Trophoblast cell (in vitro differentiated cells and primary cell): ENCODE data around the gene CCDC150.

Experiments
- DNase-seq, 2 donors: peaks; one replicate each; pipeline ENCODE4 v3.0.0-alpha.2; 2016
- H2AFZ ChIP-seq: 2 replicates; pipeline ENCODE4 v1.6.1; 2013; ENCODE audit warnings: low read length, moderate library complexity, mild to moderate bottlenecking; ENCODE audit not compliant: insufficient read depth, poor library complexity
- H2AK5ac ChIP-seq: 2 replicates; pipeline ENCODE4 v1.6.1; 2013; ENCODE audit warnings: mild to moderate bottlenecking, low read length
- H2BK120ac ChIP-seq: 2 replicates; pipeline ENCODE4 v1.6.1; 2013; ENCODE audit warnings: low read length, mild to moderate bottlenecking, moderate library complexity; ENCODE audit not compliant: insufficient read depth, poor library complexity
- H2BK12ac ChIP-seq: 2 replicates; pipeline ENCODE4 v1.6.1; 2013; ENCODE audit warnings: mild to moderate bottlenecking, low read length, moderate library complexity
- H2BK5ac ChIP-seq: 2 replicates; pipeline ENCODE4 v1.6.1; 2013; ENCODE audit warnings: low read length, low read depth, moderate library complexity, mild to moderate bottlenecking; ENCODE audit not compliant: poor library complexity
- H3K14ac ChIP-seq: 2 replicates; pipeline ENCODE4 v1.6.1; 2013; ENCODE audit warnings: mild to moderate bottlenecking, low read length
- H3K18ac ChIP-seq: 2 replicates; pipeline ENCODE4 v1.6.1; 2013; ENCODE audit warnings: mild to moderate bottlenecking, low read length
- H3K23ac ChIP-seq: 2 replicates; pipeline ENCODE4 v1.6.1; 2013; ENCODE audit warnings: low read length
- H3K27ac ChIP-seq: 2 replicates; pipeline ENCODE4 v1.5.1; 2013; ENCODE audit warnings: low read depth, mild to moderate bottlenecking, inconsistent platforms, low read length, moderate library complexity
- H3K27me3 ChIP-seq: 2 replicates; pipeline ENCODE4 v1.6.1; 2013; ENCODE audit warnings: inconsistent platforms, mild to moderate bottlenecking, low read length, moderate library complexity; ENCODE audit not compliant: insufficient read depth
- H3K36me3 ChIP-seq, 2 experiments: 1 replicate in 1 of 2; 2 replicates in 1 of 2; pipeline ENCODE4 v1.6.1; 2013; ENCODE audit warnings: low read length in 2 of 2, mild to moderate bottlenecking in 2 of 2, moderate library complexity in 1 of 2; ENCODE audit not compliant: insufficient read depth in 2 of 2, control insufficient read depth in 1 of 2
- H3K4ac ChIP-seq: 2 replicates; pipeline ENCODE4 v1.6.1; 2013; ENCODE audit warnings: low read depth, mild to moderate bottlenecking, low read length, moderate library complexity
- H3K4me1 ChIP-seq, 2 experiments: 1 replicate in 1 of 2; 2 replicates in 1 of 2; pipeline ENCODE4 v1.6.1; 2013; ENCODE audit warnings: low read length in 2 of 2, mild to moderate bottlenecking in 2 of 2, moderate library complexity in 1 of 2; ENCODE audit not compliant: insufficient read depth in 2 of 2, control insufficient read depth in 1 of 2
- H3K4me2 ChIP-seq: 2 replicates; pipeline ENCODE4 v1.6.1; 2013; ENCODE audit warnings: inconsistent platforms, mild to moderate bottlenecking, low read length, moderate library complexity
- H3K4me3 ChIP-seq: 2 replicates; pipeline ENCODE4 v1.5.1; 2013; ENCODE audit warnings: mild to moderate bottlenecking, low read depth, low read length, inconsistent platforms
- H3K79me1 ChIP-seq: one replicate; pipeline ENCODE4 v1.6.1; 2013; ENCODE audit warnings: low read length
- H3K79me2 ChIP-seq: 2 replicates; pipeline ENCODE4 v1.6.1; 2013; ENCODE audit warnings: low read length, mild to moderate bottlenecking; ENCODE audit not compliant: control insufficient read depth, insufficient read depth, poor library complexity
- H3K9ac ChIP-seq: 2 replicates; pipeline ENCODE4 v1.6.1; 2013; ENCODE audit warnings: mild to moderate bottlenecking, low read length
- H3K9me3 ChIP-seq: 2 replicates; pipeline ENCODE4 v1.6.1; 2013; ENCODE audit warnings: low read depth, mild to moderate bottlenecking, control low read depth, inconsistent platforms, low read length; ENCODE audit not compliant: insufficient read depth
- H4K12ac ChIP-seq: 2 replicates; pipeline ENCODE4 v1.6.1; 2013; ENCODE audit warnings: low read depth, mild to moderate bottlenecking, low read length, moderate library complexity
- H4K8ac ChIP-seq: 2 replicates; pipeline ENCODE4 v1.6.1; 2013; ENCODE audit warnings: low read depth, mild to moderate bottlenecking, low read length, moderate library complexity
- H4K91ac ChIP-seq: one replicate; pipeline ENCODE4 v1.6.1; 2013; ENCODE audit warnings: low read depth, mild to moderate bottlenecking, low read length, moderate library complexity
- WGBS: extraction: QIAGEN DNeasy Blood & Tissue Kit; methylation state at CpG from one replicate; pipeline ENCODE4 v1.1.7; 2013; ENCODE audit warnings: missing lambda C conversion rate; ENCODE audit not compliant: insufficient read length, insufficient coverage; ENCODE audit errors: extremely low coverage; 5-methylcytosine and 5-hydroxymethylcytosine counted together

Gene CCDC150

GRCh38 chr2:196630531-196630930, 9.0 kb upstream of the CCDC150 start:
- no CpG with 5 or more reads among the region's 2 CpGs for WGBS
- DNase-seq, result no peak
- Histone ChIP-seq H2BK12ac (no peak overlapping the region), H4K91ac (no peak overlapping the region), H3K36me3 (no peaks in the 10 kb centered on the region), H3K4ac (no peak overlapping the region), H3K23ac (no peak overlapping the region), H3K79me1 (no peaks in the 10 kb centered on the region), H3K14ac (no peak overlapping the region), H3K18ac (no peak overlapping the region), H2AFZ (no peak overlapping the region), H3K27me3 (no peaks in the 10 kb centered on the region), H2BK5ac (no peak overlapping the region), H4K8ac (no peak overlapping the region), H3K79me2 (no peaks in the 10 kb centered on the region), H3K9me3 (no peaks in the 10 kb centered on the region), H3K27ac (no peak overlapping the region), H3K4me2 (no peak overlapping the region), H3K4me1 (no peaks in the 10 kb centered on the region), H4K12ac (no peak overlapping the region), H2BK120ac (no peak overlapping the region), H3K9ac (no peak overlapping the region), H3K4me3 (no peak overlapping the region), H2AK5ac (no peak overlapping the region)

DNA sequence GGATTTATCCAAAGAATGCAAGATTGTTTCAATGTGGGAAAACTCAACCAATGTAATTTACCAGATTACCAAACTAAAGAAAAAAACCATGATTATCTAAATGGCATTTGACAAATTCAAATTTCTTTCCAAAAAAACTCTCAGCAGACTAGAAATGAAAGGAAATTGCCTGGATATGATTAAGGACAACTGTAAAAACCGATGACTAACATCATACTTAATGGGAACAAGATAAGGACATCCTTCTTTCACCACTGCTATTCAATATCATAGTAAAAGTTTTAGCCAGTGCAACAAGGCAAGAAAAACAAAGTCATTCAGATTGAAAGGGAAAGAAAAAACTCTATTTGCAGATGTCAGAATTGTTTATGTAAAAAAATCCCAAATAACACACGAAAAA, 4.4 kb upstream of the CCDC150 start:
- Histone ChIP-seq H4K91ac (no peak overlapping the region), H3K27ac (no peak overlapping the region), H2BK12ac (no peak overlapping the region), H3K4me2 (no peak overlapping the region), H3K23ac (no peak overlapping the region), H2AK5ac (no peak overlapping the region), H2BK120ac (no peak overlapping the region), H3K27me3 (no peaks in the 10 kb centered on the region), H3K18ac (no peak overlapping the region), H3K4me1 (no peaks in the 10 kb centered on the region), H3K4ac (no peak overlapping the region), H3K79me1 (peaks cover 3% of the 10 kb centered on the region), H2BK5ac (no peak overlapping the region), H2AFZ (no peak overlapping the region), H3K9ac (no peak overlapping the region), H3K79me2 (peaks cover 2% of the 10 kb centered on the region), H3K9me3 (no peaks in the 10 kb centered on the region), H3K36me3 (no peaks in the 10 kb centered on the region), H4K12ac (no peak overlapping the region), H3K14ac (no peak overlapping the region), H3K4me3 (no peak overlapping the region), H4K8ac (no peak overlapping the region)
- WGBS, result no CpG with 5 or more reads among the region's 2 CpGs
- DNase-seq, result no peak

DNA sequence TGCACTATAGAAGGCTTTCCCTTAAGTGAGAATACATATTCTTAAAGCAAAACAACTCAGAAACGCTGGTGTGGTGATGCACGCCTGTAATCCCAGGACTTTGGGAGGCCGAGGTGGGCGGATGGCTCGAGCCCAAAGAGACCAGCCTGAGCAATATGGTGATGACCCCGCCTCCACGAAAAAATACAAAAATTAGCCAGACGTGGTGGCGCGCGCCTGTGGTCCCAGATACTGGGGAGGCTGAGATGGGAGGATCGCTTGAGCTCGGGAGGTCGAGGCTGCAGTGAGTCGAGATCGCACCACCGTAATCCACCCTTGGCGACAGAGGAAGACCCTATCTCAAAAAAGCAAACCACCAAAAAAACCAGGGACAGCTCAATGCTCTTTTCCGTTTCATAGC, 750 bp upstream of the CCDC150 start:
- no peak overlapping the region for H3K27ac ChIP-seq
- no peak overlapping the region for H3K23ac ChIP-seq
- H4K8ac ChIP-seq, result peak overlapping the region; percentile 78
- H3K14ac ChIP-seq, result no peak overlapping the region
- no peak overlapping the region for H4K91ac ChIP-seq
- no peak overlapping the region for H2BK120ac ChIP-seq
- WGBS, result no CpG with 5 or more reads among the region's 19 CpGs
- H3K79me2 ChIP-seq, result peaks cover 2% of the 10 kb centered on the region
- H2AFZ ChIP-seq, result no peak overlapping the region
- no peak overlapping the region for H2BK12ac ChIP-seq
- H3K4ac ChIP-seq, result no peak overlapping the region
- H3K79me1 ChIP-seq, result peaks cover 3% of the 10 kb centered on the region
- no peak for DNase-seq
- H3K9ac ChIP-seq, result no peak overlapping the region
- no peaks in the 10 kb centered on the region for H3K27me3 ChIP-seq
- peaks cover 0 to 2% of the 10 kb centered on the region in 2 experiments for H3K4me1 ChIP-seq
- H3K9me3 ChIP-seq, result no peaks in the 10 kb centered on the region
- no peaks in the 10 kb centered on the region for H3K36me3 ChIP-seq
- peak overlapping the region; percentile 58 for H3K4me2 ChIP-seq
- H3K18ac ChIP-seq, result no peak overlapping the region
- no peak overlapping the region for H3K4me3 ChIP-seq
- no peak overlapping the region for H4K12ac ChIP-seq
- no peak overlapping the region for H2BK5ac ChIP-seq
- H2AK5ac ChIP-seq, result no peak overlapping the region

- Histone ChIP-seq H3K18ac (no peak overlapping the region), H3K36me3 (no peaks in the 10 kb centered on the region), H4K8ac (peak overlapping the region; percentile 64), H4K12ac (no peak overlapping the region), H3K4ac (no peak overlapping the region), H2BK120ac (no peak overlapping the region), H2BK12ac (no peak overlapping the region), H3K14ac (no peak overlapping the region), H2AK5ac (no peak overlapping the region), H2AFZ (peak overlapping the region; percentile 56), H3K4me2 (peak overlapping the region; percentile 66), H3K9ac (no peak overlapping the region), H3K9me3 (no peaks in the 10 kb centered on the region), H3K23ac (no peak overlapping the region), H3K4me3 (peak overlapping the region; percentile 80), H3K27ac (peak overlapping the region; percentile 31), H4K91ac (no peak overlapping the region), H3K4me1 (peaks cover 0 to 2% of the 10 kb centered on the region in 2 experiments), H2BK5ac (no peak overlapping the region), H3K79me2 (peaks cover 4% of the 10 kb centered on the region), H3K27me3 (no peaks in the 10 kb centered on the region), H3K79me1 (peaks cover 3% of the 10 kb centered on the region)
- no peak for DNase-seq
- WGBS, result no CpG with 5 or more reads among the region's 12 CpGs
Observed at GRCh38 chr2:196640031-196640548, 575 bp downstream of the CCDC150 start.
